ENCODE measurements around the gene PDCD10.

DNA sequence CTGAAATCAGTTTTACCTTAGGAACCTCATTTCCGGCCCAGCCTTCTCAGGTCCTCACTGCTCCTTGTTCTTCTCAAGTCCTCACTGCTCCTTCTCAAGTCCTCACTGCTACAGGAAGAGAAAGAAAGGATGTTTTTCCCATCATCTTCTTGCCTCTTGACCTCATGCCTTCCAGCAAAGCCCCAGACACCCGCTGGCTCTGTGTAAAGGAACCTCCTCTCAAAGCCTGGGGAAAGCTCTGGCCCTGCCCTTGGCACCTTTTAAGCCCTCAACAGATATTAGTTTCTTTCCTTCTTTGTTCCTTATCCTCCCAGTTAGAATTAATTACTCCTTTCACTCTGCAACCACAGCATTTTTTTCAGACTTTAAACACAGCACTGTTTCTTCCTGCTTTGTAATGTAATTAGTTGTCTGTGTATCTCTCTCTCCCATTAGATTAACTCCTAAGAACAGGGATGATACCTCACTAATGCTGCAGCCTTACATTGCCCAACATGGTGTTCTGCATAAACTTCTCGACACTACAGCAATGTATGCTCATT lies 76.9 kb downstream of the PDCD10 start:
- TF ChIP-seq, protein P1, sequence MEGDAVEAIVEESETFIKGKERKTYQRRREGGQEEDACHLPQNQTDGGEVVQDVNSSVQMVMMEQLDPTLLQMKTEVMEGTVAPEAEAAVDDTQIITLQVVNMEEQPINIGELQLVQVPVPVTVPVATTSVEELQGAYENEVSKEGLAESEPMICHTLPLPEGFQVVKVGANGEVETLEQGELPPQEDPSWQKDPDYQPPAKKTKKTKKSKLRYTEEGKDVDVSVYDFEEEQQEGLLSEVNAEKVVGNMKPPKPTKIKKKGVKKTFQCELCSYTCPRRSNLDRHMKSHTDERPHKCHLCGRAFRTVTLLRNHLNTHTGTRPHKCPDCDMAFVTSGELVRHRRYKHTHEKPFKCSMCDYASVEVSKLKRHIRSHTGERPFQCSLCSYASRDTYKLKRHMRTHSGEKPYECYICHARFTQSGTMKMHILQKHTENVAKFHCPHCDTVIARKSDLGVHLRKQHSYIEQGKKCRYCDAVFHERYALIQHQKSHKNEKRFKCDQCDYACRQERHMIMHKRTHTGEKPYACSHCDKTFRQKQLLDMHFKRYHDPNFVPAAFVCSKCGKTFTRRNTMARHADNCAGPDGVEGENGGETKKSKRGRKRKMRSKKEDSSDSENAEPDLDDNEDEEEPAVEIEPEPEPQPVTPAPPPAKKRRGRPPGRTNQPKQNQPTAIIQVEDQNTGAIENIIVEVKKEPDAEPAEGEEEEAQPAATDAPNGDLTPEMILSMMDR (optimal IDR thresholded peaks at IDR 0.05 in 1 of 3, IDR thresholded peaks at IDR 0.05 in 1 of 3, conservative IDR thresholded peaks at IDR 0.05 in 1 of 3; ENCODE audit: extremely low read depth in 1 of 3, insufficient read depth in 2 of 3, low read length in 3 of 3) = no peak
- no peak for TF ChIP-seq EZH2 (IDR thresholded peaks at IDR 0.05; ENCODE audit: low read length)

Data from keratinocyte (primary cell).